Activated CD8-positive, alpha-beta T cell treated with anti-CD3 and anti-CD28 coated beads, Interleukin-2, amount 10 ng/mL, durations not matched to agents 7 days and 5 days (primary cell): ENCODE data around the gene SFRP2. TPM values are rescaled to one million over a fixed set of nuclear protein-coding genes. Genes with fewer than 3 reads are reported as not detected.

ENCODE experiments used
- ATAC-seq: fragments of 150-1000 bp; cut with Tn5 transposase; one replicate; pipeline ENCODE4 v1.10.0; 2021; ENCODE audit warnings: moderate library complexity
- CTCF ChIA-PET: fragments of 350-600 bp; sonication (Branson Sonifier 250); formaldehyde crosslinking; loops from one replicate; lab custom pipeline; 2021; ENCODE audit warnings: antibody characterized with exemption; lab: Charles Lee
- POLR2A ChIA-PET: fragments of 350-600 bp; sonication (Branson Sonifier 250); formaldehyde crosslinking; loops from one replicate; lab custom pipeline; 2021; ENCODE audit warnings: antibody characterized with exemption; lab: Charles Lee
- DNase-seq: peaks from one replicate; pipeline ENCODE4 v3.0.0-alpha.2; 2020
- H3K27ac Mint-ChIP-seq: one replicate; pipeline ENCODE4 v1.8.0; 2021; ENCODE audit warnings: mild to moderate bottlenecking, mixed read lengths
- H3K27me3 Mint-ChIP-seq: one replicate; pipeline ENCODE4 v1.8.0; 2021; ENCODE audit warnings: low read depth, mixed read lengths
- H3K36me3 Mint-ChIP-seq: one replicate; pipeline ENCODE4 v1.8.0; 2021; ENCODE audit warnings: low read depth, mixed read lengths
- H3K4me1 Mint-ChIP-seq: one replicate; pipeline ENCODE4 v1.8.0; 2021; ENCODE audit warnings: low read depth, mixed read lengths
- H3K4me3 Mint-ChIP-seq: one replicate; pipeline ENCODE4 v1.8.0; 2021; ENCODE audit warnings: mild to moderate bottlenecking, mixed read lengths
- H3K9me3 Mint-ChIP-seq: one replicate; pipeline ENCODE4 v1.8.0; 2022; ENCODE audit warnings: mixed read lengths; ENCODE audit not compliant: insufficient read depth
- total RNA-seq, 2 experiments: library from RNA; stranded (reverse); gene quantifications; one replicate each; pipeline ENCODE4 v1.2.3, GENCODE V29; 2021

Gene SFRP2
- total RNA-seq, 2 experiments from 2014 or later: not detected

GRCh38 chr4:153764601-153765368, 24.1 kb downstream of the SFRP2 start:
- Mint-ChIP-seq H3K4me3 (no peak overlapping the region), H3K27ac (no peak overlapping the region), H3K9me3 (no peaks in the 10 kb centered on the region), H3K27me3 (peaks cover 25% of the 10 kb centered on the region), H3K4me1 (no peaks in the 10 kb centered on the region), H3K36me3 (no peaks in the 10 kb centered on the region)
- DNase-seq (no peak), ATAC-seq (no peak)
- CTCF ChIA-PET: interaction anchor here (2.2 kb wide), 1 partner anchor 15 kb away, joined by 14 read pairs; no protein-coding TSS in a partner anchor
- POLR2A ChIA-PET: no interaction called here

- DNase-seq (no peak), ATAC-seq (no peak)
- no peaks in the 10 kb centered on the region for H3K4me1 Mint-ChIP-seq
- H3K9me3 Mint-ChIP-seq: no peaks in the 10 kb centered on the region
- H3K27ac Mint-ChIP-seq: no peak overlapping the region
- peaks cover 35% of the 10 kb centered on the region for H3K27me3 Mint-ChIP-seq
- H3K36me3 Mint-ChIP-seq: no peaks in the 10 kb centered on the region
- POLR2A ChIA-PET: no interaction called here
- CTCF ChIA-PET: interaction anchor here (0.9 to 2.2 kb wide), 3 partner anchors 13 to 620 kb away, joined by 3 to 14 read pairs (median 4); no protein-coding TSS in a partner anchor
- no peak overlapping the region for H3K4me3 Mint-ChIP-seq
Observed at GRCh38 chr4:153763404-153763803, 25.5 kb downstream of the SFRP2 start.

DNA sequence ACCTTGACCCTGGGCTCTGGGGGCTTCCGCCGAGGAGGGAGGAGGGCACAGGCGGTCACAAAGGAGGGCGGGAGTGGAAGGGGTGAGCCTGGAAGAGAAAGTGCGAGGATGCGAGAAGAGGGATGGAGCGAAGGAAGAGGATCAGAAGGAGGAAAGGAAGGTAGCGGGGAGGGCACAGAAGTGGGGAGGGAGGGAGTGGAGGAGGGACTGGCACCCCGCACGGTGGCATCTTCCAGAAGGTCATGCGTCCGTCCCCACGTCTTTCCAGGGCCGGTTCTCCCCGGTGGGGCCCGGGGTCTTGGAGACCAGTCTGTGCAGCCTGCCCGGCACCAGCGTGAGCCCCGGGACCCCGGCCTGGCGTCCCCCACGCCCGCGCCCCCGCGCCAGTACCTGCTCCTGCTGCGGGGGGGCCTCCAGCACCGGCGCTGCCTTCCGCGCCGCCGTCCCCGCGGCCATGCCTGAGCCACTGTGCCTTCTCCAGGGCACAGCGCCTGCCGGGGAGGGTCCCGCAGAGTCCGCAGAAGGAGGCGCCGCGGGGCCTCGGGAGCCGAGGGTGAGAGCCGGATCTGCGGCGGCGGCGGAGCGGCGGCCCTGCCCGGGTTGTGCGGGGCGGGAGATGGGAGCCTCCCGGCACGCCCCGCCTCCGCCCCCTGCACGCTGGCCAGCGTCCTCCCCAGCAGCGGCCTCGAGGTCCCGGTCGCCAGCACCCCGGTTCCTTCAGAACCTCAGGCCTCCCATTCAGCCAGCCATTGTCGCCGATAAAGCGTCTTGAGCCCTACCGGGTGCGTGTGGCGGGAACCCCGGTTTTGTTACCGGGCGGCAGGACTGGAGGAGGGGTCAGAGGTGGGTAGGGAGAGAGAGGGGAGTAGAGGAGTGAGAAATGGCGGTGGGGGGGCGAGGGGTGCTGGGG, 29.2 kb downstream of the SFRP2 start, which contains the start of gene RNF175:
RNF175 (minus strand) TSS at position 618 of the 910 bp plus-strand sequence; CDS start at position 456, 162 bp downstream.
- DNase-seq (no peak), ATAC-seq (peak; percentile 73)
- Mint-ChIP-seq H3K4me1 (no peaks in the 10 kb centered on the region), H3K36me3 (no peaks in the 10 kb centered on the region), H3K9me3 (no peaks in the 10 kb centered on the region), H3K27ac (no peak within 1 kb of the TSS), H3K27me3 (peaks cover 43% of the 10 kb centered on the region), H3K4me3 (peak within 1 kb of the TSS; percentile 32)
- CTCF ChIA-PET: no interaction called here
- POLR2A ChIA-PET: no interaction called here

DNA sequence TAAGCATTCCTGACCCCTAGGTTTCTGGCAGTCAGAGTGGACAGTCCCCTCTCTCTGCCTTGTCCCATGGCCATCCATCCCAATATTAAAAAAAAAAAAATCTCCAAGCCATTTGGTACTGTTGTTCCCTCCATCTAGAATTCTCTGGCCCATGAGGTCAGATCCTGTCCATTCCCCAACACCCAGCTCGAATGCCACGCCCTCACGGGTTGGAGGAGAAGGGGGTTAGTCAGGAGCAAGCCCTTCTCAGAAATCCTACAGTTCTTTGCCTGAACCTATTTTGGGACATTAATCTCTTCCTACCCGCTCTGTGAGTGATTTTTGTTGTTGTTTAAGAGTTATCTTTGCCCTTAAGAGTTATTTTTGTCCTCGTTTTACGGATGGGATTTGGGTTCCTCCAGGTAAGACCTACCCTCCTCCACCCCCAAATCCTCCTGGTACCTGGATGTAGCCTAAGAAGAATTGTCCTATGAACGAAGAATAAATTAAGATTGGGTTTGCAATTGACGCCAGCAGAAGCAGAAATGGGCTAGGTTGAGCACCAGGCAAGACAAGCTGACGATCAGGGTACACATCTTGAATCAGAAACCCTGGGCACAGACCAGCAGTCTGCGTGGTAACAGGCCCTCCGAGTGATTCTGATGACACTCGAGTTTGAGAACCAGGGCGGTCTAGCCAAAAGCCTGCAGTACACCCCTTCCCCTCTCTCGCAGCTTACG, 30.0 kb downstream of the SFRP2 start:
- H3K36me3 Mint-ChIP-seq: no peaks in the 10 kb centered on the region

GRCh38 chr4:153758136-153758535, 30.7 kb downstream of the SFRP2 start:
- POLR2A ChIA-PET: no interaction called here
- no peak overlapping the region for H3K4me3 Mint-ChIP-seq
- CTCF ChIA-PET: no interaction called here
- H3K4me1 Mint-ChIP-seq: no peaks in the 10 kb centered on the region
- DNase-seq: no peak
- no peak for ATAC-seq
- no peaks in the 10 kb centered on the region for H3K36me3 Mint-ChIP-seq
- H3K27ac Mint-ChIP-seq: no peak overlapping the region
- H3K9me3 Mint-ChIP-seq: no peaks in the 10 kb centered on the region
- peaks cover 34% of the 10 kb centered on the region for H3K27me3 Mint-ChIP-seq

More for the DNA sequence above, 30.0 kb downstream of the SFRP2 start:
- ATAC-seq: no peak
- peak overlapping the region; percentile 32 for H3K4me3 Mint-ChIP-seq
- ChIA-PET CTCF (no interaction called here), POLR2A (no interaction called here)
- no peak overlapping the region for H3K27ac Mint-ChIP-seq
- DNase-seq: no peak
- no peaks in the 10 kb centered on the region for H3K4me1 Mint-ChIP-seq
- H3K9me3 Mint-ChIP-seq: no peaks in the 10 kb centered on the region
- H3K27me3 Mint-ChIP-seq: peaks cover 39% of the 10 kb centered on the region

DNA sequence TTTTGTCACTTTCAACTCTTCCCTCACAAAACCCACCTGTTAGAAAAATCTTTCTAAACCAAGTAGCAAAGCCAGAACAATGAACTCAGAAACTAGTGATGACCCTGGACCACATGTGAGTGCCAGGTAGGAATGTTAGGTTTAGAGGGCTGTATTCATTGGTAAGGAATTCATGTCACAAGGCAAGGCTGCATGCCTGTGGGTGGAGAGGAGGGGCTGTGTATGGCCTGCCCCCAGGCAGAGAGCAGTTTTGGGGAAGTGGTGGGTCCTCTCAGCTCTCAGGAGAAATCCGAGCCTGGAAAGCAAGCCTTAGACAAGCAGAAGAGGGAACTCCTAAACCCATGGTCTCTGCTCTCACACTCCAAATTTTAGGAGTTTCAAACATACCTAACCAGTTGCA, 31.5 kb downstream of the SFRP2 start:
- Mint-ChIP-seq H3K36me3 (no peaks in the 10 kb centered on the region), H3K27ac (no peak overlapping the region), H3K4me1 (no peaks in the 10 kb centered on the region), H3K27me3 (peaks cover 31% of the 10 kb centered on the region), H3K4me3 (no peak overlapping the region), H3K9me3 (no peaks in the 10 kb centered on the region)
- DNase-seq (no peak), ATAC-seq (no peak)
- ChIA-PET CTCF (no interaction called here), POLR2A (no interaction called here)

- CTCF ChIA-PET: interaction anchor here (1.6 kb wide), 1 partner anchor 112 kb away, joined by 4 read pairs; no protein-coding TSS in a partner anchor
- no peaks in the 10 kb centered on the region for H3K4me1 Mint-ChIP-seq
- H3K27me3 Mint-ChIP-seq: peaks cover 26% of the 10 kb centered on the region
- no peaks in the 10 kb centered on the region for H3K36me3 Mint-ChIP-seq
- no peak overlapping the region for H3K27ac Mint-ChIP-seq
- POLR2A ChIA-PET: no interaction called here
- ATAC-seq (no peak), DNase-seq (no peak)
- no peak overlapping the region for H3K4me3 Mint-ChIP-seq
- no peaks in the 10 kb centered on the region for H3K9me3 Mint-ChIP-seq
Observed at GRCh38 chr4:153755186-153755585, 33.7 kb downstream of the SFRP2 start.

DNA sequence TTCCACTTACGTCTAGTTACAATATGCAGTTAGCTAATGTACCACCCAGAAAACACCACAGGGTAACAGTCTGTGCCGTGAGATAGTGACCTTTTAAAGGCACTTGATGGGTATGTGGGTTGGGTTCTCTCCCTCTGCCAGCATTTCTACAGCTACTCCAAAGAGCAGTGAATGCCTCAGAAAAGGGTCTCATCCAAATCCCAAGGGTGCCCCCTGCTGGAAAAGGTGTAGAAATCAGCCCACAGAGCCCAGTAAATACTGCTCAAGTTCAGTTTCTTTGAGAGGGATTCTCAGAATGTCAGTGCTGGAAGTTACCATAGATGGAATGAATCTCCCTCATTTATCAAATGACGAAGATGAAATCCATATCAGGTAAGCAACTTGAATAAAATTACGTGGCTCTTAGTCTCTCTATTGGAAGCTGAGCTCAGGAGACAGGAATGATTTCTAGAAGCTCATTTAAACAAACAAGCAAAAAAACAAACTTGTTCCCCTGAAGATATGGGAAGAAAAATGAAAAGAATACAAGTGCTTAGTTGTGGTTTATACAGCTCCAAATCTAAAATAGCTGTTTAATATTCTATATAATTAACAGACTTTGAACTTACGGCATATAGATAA, 38.6 kb downstream of the SFRP2 start:
- ATAC-seq: peak; percentile 92
- CTCF ChIA-PET: interaction anchor here (0.6 to 3.7 kb wide), 38 partner anchors 9 to 608 kb away, joined by 3 to 57 read pairs (median 4); partner anchors contain the start of gene TLR2

GRCh38 chr4:153748378-153748777, 40.5 kb downstream of the SFRP2 start:
- Mint-ChIP-seq H3K36me3 (no peaks in the 10 kb centered on the region), H3K4me3 (no peak overlapping the region), H3K27me3 (peaks cover 17% of the 10 kb centered on the region), H3K4me1 (no peaks in the 10 kb centered on the region), H3K9me3 (no peaks in the 10 kb centered on the region), H3K27ac (no peak overlapping the region)
- ChIA-PET POLR2A (no interaction called here), CTCF (interaction anchor here (1.1 to 3.7 kb wide), 4 partner anchors 99 to 402 kb away, joined by 3 to 57 read pairs (median 38); no protein-coding TSS in a partner anchor)
- DNase-seq (no peak), ATAC-seq (no peak)

More for the DNA sequence above, 38.6 kb downstream of the SFRP2 start:
- H3K4me1 Mint-ChIP-seq: no peaks in the 10 kb centered on the region
- H3K36me3 Mint-ChIP-seq: no peaks in the 10 kb centered on the region
- no peak overlapping the region for H3K27ac Mint-ChIP-seq
- H3K27me3 Mint-ChIP-seq: peaks cover 17% of the 10 kb centered on the region
- H3K9me3 Mint-ChIP-seq: no peaks in the 10 kb centered on the region
- POLR2A ChIA-PET: interaction anchor here (0.6 kb wide), 2 partner anchors 287 to 510 kb away, joined by 3 to 4 read pairs; no protein-coding TSS in a partner anchor
- peak; percentile 78 for DNase-seq
- H3K4me3 Mint-ChIP-seq: no peak overlapping the region

- DNase-seq (no peak), ATAC-seq (no peak)
- Mint-ChIP-seq H3K36me3 (no peaks in the 10 kb centered on the region), H3K9me3 (no peaks in the 10 kb centered on the region), H3K27me3 (peaks cover 17% of the 10 kb centered on the region), H3K4me3 (no peak overlapping the region), H3K27ac (no peak overlapping the region), H3K4me1 (no peaks in the 10 kb centered on the region)
- POLR2A ChIA-PET: no interaction called here
- CTCF ChIA-PET: interaction anchor here (3.7 kb wide), 1 partner anchor 98 kb away, joined by 57 read pairs; no protein-coding TSS in a partner anchor
Observed at GRCh38 chr4:153747406-153747955, 41.4 kb downstream of the SFRP2 start.
